Esophagus squamous epithelium (tissue), 4 donors: ENCODE measurements around the gene NXPE4.

Experiments
- CTCF ChIP-seq, 6 experiments: fragments of 450-650 bp in 4 of 6; fragments of 200-600 bp in 2 of 6; sonication (generic) in 2 of 6; IDR thresholded peaks; one replicate each; pipeline ENCODE4 v1.5.1; 2016 to 2019; ENCODE audit warnings: antibody characterized with exemption in 6 of 6, mild to moderate bottlenecking in 4 of 6, moderate library complexity in 4 of 6
- POLR2A ChIP-seq, 4 donors: fragments of 450-650 bp; IDR thresholded peaks; one replicate each; pipeline ENCODE4 v1.6.1; 2017; ENCODE audit warnings: antibody characterized with exemption in 4 of 4, mild to moderate bottlenecking in 4 of 4, moderate library complexity in 3 of 4

GRCh38 chr11:114594703-114595102, 883 bp downstream of the NXPE4 start:
- TF ChIP-seq POLR2A (IDR thresholded peaks at IDR 0.05) (no peak), CTCF (IDR thresholded peaks at IDR 0.05) (no peak)
